Suprapubic skin (tissue), 4 donors: Measurements from ENCODE around the gene CPXM2. TPM values are rescaled to one million over a fixed set of nuclear protein-coding genes. Genes with fewer than 3 reads are reported as not detected.

Source experiments
- DNase-seq, 2 donors: peaks; one replicate each; pipeline ENCODE4 v3.0.0-alpha.2; 2019; ENCODE audit warnings: low spot score in 2 of 2
- H3K27ac ChIP-seq: fragments of 200-600 bp; sonication (generic); one replicate; pipeline ENCODE4 v1.5.1; 2019
- H3K27me3 ChIP-seq: fragments of 200-600 bp; sonication (generic); one replicate; pipeline ENCODE4 v1.5.1; 2019
- H3K36me3 ChIP-seq: fragments of 200-600 bp; sonication (generic); one replicate; pipeline ENCODE4 v1.5.1; 2019
- H3K4me1 ChIP-seq: fragments of 200-600 bp; sonication (generic); one replicate; pipeline ENCODE4 v1.5.1; 2019
- H3K4me3 ChIP-seq: fragments of 200-600 bp; sonication (generic); one replicate; pipeline ENCODE4 v1.5.1; 2019; ENCODE audit warnings: mild to moderate bottlenecking
- H3K9me3 ChIP-seq: fragments of 200-600 bp; sonication (generic); one replicate; pipeline ENCODE4 v1.5.1; 2019
- EP300 ChIP-seq: sonication (generic); formaldehyde crosslinking; IDR thresholded peaks from one replicate; pipeline ENCODE4 v1.6.1; 2017; ENCODE audit warnings: antibody characterized with exemption
- POLR2A ChIP-seq, 2 donors: fragments of 450-650 bp; IDR thresholded peaks; one replicate each; pipeline ENCODE4 v1.6.1; 2017; ENCODE audit warnings: antibody characterized with exemption in 2 of 2, mild to moderate bottlenecking in 2 of 2, moderate library complexity in 2 of 2
- POLR2AphosphoS5 ChIP-seq, 3 donors: sonication (generic); formaldehyde crosslinking; IDR thresholded peaks; one replicate each; pipeline ENCODE4 v1.6.1; 2017; ENCODE audit warnings: antibody characterized with exemption in 3 of 3
- WGBS: methylation state at CpG from one replicate; pipeline ENCODE4 v1.1.5; 2018; 5-methylcytosine and 5-hydroxymethylcytosine counted together
- total RNA-seq, 4 donors: library from RNA; depleted of rRNA; stranded (reverse); fragments of >200 nt; gene quantifications; one replicate each; pipeline ENCODE4 v1.1.0, GENCODE V29; 2016
- TF ChIP-seq, protein P1 (sequence below), 2 donors: fragments of 200-600 bp in 1 of 2; fragments of 450-650 bp in 1 of 2; sonication (generic) in 1 of 2; IDR thresholded peaks; one replicate each; pipeline ENCODE4 v1.5.1; 2016 to 2019; ENCODE audit warnings: antibody characterized with exemption in 2 of 2, mild to moderate bottlenecking in 1 of 2, moderate library complexity in 1 of 2

Gene CPXM2
- total RNA-seq, 4 donors from 2014 or later, result 2.9 to 6.1 (median 3.7) TPM

DNA sequence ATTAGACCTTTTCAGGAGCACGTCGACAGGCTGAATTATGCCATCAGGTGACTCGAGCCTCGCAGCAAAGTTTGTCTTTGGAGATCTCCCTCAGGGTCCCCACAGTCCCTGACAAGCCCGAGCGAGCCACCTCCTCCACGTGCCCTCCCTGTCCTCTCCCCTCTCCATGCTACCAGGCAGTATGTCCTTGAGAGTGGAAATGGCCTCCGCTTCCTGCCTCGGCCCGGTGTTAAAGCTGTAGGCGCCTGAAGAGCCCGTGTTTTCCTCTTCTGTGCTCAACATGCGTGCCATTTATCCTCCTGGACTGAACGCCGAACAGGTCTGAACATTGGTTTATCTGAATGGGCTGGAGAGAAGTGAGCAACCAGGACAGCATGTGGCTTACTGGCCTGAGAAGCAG is 142.9 kb downstream of the CPXM2 start:
- H3K27ac ChIP-seq, result no peak overlapping the region
- H3K36me3 ChIP-seq, result no peaks in the 10 kb centered on the region
- no peak overlapping the region for H3K4me3 ChIP-seq
- DNase-seq, result peak in 1 of 2 donors; percentile 50
- WGBS, result 79% methylated on average over 14 of the region's 15 CpGs
- no peaks in the 10 kb centered on the region for H3K4me1 ChIP-seq
- no peaks in the 10 kb centered on the region for H3K9me3 ChIP-seq
- H3K27me3 ChIP-seq, result peaks cover 7% of the 10 kb centered on the region
- TF ChIP-seq EP300 (no peak), POLR2AphosphoS5 (IDR thresholded peaks at IDR 0.05) (no peak), POLR2A (IDR thresholded peaks at IDR 0.05) (no peak)
- TF ChIP-seq, protein P1, sequence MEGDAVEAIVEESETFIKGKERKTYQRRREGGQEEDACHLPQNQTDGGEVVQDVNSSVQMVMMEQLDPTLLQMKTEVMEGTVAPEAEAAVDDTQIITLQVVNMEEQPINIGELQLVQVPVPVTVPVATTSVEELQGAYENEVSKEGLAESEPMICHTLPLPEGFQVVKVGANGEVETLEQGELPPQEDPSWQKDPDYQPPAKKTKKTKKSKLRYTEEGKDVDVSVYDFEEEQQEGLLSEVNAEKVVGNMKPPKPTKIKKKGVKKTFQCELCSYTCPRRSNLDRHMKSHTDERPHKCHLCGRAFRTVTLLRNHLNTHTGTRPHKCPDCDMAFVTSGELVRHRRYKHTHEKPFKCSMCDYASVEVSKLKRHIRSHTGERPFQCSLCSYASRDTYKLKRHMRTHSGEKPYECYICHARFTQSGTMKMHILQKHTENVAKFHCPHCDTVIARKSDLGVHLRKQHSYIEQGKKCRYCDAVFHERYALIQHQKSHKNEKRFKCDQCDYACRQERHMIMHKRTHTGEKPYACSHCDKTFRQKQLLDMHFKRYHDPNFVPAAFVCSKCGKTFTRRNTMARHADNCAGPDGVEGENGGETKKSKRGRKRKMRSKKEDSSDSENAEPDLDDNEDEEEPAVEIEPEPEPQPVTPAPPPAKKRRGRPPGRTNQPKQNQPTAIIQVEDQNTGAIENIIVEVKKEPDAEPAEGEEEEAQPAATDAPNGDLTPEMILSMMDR (IDR thresholded peaks at IDR 0.05), result no peak

DNA sequence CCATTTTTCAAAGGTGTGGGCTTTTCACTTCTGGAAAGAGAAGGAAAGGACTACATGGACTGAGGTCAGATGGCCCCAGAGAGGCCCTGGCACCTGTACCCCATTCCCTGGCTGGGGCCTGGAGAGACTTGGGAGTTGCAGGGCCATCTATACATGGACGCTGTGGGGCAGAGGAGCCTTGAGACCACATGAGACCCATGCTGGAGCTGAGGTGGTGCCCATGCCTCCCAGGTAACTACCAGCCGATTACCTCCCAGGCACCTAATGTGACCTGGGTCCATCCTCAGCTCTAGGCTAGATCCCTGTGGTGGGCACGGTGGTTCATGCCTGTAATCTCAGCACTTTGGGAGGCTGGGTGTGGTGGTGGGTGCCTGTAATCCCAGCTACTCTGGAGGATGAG is 144.2 kb downstream of the CPXM2 start:
- Histone ChIP-seq H3K27ac (no peak overlapping the region), H3K36me3 (no peaks in the 10 kb centered on the region), H3K27me3 (peaks cover 1% of the 10 kb centered on the region), H3K4me3 (no peak overlapping the region), H3K9me3 (no peaks in the 10 kb centered on the region), H3K4me1 (no peaks in the 10 kb centered on the region)
- WGBS, result 100% methylated on average over 1 of the region's 3 CpGs
- peak in 1 of 2 donors; percentile 26 for DNase-seq
- no peak for TF ChIP-seq POLR2A (IDR thresholded peaks at IDR 0.05)
- TF ChIP-seq POLR2AphosphoS5 (IDR thresholded peaks at IDR 0.05), result no peak
- TF ChIP-seq, protein P1 (IDR thresholded peaks at IDR 0.05), result no peak
- no peak for TF ChIP-seq EP300

DNA sequence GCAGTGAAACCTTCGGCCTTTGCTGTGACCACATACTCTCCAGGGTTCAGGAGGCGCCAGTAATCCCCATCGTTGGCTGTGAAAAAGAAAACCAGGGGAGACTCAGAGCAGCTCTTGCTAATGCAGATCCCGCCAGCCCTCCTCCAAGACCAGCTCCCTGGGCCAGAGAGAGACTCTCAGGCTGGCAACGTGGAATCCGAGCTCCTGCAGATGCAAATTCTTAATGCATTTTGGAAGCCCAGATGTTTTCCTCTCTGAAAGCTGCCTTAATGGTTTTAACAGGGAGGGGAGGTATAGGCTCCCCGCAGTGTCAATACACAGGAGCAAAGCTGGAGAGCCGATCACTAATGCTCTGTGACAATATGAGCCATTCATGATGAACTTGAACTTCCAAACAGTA is 144.7 kb downstream of the CPXM2 start:
- Histone ChIP-seq H3K9me3 (no peaks in the 10 kb centered on the region), H3K36me3 (no peaks in the 10 kb centered on the region), H3K4me1 (no peaks in the 10 kb centered on the region), H3K27ac (no peak overlapping the region), H3K4me3 (no peak overlapping the region), H3K27me3 (no peaks in the 10 kb centered on the region)
- no peak for DNase-seq
- TF ChIP-seq EP300 (no peak), POLR2A (IDR thresholded peaks at IDR 0.05) (no peak), POLR2AphosphoS5 (IDR thresholded peaks at IDR 0.05) (no peak)
- TF ChIP-seq, protein P1 (IDR thresholded peaks at IDR 0.05), result no peak
- WGBS, result 86% methylated on average over 4 of the region's 8 CpGs

DNA sequence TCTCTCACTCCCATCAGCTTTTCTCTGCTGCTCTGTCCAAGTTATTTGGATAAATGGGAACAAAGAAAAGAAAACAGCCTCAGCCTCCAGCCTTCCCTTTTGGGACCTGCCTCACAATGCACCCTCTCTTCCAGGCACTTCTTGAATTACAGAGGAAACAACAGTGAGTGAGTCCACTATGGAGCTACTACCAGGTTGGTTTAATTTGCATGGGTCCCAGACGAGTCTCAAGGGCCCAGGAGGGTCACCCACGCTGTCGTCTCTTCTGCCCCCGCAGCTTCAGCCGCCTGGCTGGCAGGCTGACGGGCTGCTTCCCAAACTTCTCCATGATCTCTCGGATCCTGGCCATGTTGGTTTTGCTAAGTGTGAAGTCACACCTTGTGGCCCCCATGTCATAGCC is 145.1 kb downstream of the CPXM2 start:
- H3K36me3 ChIP-seq, result no peaks in the 10 kb centered on the region
- no peak overlapping the region for H3K4me3 ChIP-seq
- TF ChIP-seq EP300 (no peak), POLR2AphosphoS5 (IDR thresholded peaks at IDR 0.05) (no peak), POLR2A (IDR thresholded peaks at IDR 0.05) (no peak)
- TF ChIP-seq, protein P1 (IDR thresholded peaks at IDR 0.05), result no peak
- 76% methylated on average over 7 of the region's 7 CpGs for WGBS
- no peak overlapping the region for H3K27ac ChIP-seq
- H3K4me1 ChIP-seq, result no peaks in the 10 kb centered on the region
- H3K27me3 ChIP-seq, result no peaks in the 10 kb centered on the region
- DNase-seq, result no peak
- no peaks in the 10 kb centered on the region for H3K9me3 ChIP-seq

DNA sequence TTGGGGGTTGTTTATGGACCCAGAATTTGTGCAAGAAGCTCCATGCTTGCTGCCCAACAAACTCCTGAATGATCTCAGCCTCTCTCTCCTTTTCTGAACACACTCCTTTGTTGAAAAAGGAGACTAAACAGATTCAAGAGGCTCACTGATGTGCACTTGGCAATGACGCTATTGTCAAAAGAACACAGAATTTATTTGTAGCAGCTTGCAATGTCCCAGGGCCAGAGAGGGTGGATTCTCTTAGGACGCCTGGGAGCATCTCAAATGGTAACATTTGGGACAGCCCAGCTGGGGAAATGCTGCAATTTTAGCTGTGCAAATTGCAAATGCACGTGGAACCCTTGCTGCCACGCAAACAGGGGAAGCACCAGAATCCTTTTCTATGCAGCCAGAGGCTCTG is 145.5 kb downstream of the CPXM2 start:
- no peak for TF ChIP-seq EP300
- TF ChIP-seq POLR2A (IDR thresholded peaks at IDR 0.05), result no peak
- no peak for TF ChIP-seq POLR2AphosphoS5 (IDR thresholded peaks at IDR 0.05)
- TF ChIP-seq, protein P1 (IDR thresholded peaks at IDR 0.05), result no peak
- Histone ChIP-seq H3K27me3 (no peaks in the 10 kb centered on the region), H3K27ac (no peak overlapping the region), H3K36me3 (no peaks in the 10 kb centered on the region), H3K9me3 (no peaks in the 10 kb centered on the region), H3K4me3 (no peak overlapping the region), H3K4me1 (no peaks in the 10 kb centered on the region)
- 59% methylated on average over 4 of the region's 4 CpGs for WGBS
- DNase-seq, result no peak
